Measurements from ENCODE around the gene C11orf16.
A peak's percentile ranks its signal among the peaks of the same experiment; 100 is the strongest.
"Not testable (repeated sequence)": the region's sequence is repeated elsewhere in the genome, so short reads cannot be mapped to it uniquely, and the experiment has no call there.

C11orf16 gene, protein sequence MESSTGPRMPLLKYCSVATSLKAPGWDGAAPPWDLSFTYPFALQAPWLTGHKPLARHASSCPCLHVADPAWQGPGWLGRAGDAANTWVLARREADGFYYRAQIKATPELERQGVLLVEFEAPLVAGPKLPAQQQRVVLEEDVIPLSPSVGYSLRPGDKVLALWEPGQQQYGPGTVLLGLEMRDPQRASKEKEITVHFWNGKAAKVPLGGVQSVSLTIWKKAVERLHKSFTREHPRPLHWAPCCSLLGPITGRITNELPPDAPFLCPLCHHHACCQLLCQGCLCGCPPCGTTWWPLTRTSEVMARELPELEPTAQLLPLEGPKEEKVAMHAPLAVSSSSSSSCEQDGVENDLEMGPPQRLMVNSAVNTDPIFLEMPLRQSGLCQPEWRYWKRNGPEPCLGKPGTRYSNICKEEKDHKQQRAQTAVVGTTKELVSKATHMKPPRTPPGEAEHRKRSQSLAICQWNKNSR

DNA sequence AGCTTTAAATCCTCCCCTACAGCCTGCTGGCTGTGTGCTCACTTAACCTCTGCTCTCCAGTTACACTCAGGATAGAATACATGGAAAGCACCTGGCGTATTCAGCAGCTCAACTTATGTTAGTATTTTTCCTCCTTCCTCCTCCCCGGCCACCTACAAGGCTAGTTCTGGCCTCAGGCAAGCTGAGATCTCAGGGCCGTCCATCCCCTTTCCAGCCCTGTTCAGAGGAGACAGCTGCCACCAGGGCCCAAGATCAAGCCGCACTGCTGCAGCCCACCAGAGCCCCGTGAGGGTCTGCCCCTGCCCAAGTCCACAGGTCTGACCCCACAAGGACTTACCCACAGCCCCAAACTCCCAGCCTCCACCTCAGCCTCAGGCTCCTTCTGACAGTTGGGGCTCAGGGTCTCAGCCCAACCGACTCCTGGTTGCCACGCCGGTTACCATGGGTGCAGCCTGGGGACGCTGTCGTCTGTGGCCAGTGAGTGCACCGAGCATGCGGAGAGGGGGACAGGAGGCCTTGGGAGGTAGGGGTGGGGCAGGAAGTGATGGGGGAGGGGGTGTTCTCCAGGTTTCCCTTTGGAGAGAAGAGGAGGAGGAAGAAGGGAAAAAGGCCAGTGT is at the start of gene C11orf16:
Gene C11orf16, minus strand, starts transcription at position 384 of the 617 bp plus-strand sequence. CDS start 639 bp downstream, outside the sequence.
- no peak for DNase-seq (ENCODE audit: low spot score)

DNA sequence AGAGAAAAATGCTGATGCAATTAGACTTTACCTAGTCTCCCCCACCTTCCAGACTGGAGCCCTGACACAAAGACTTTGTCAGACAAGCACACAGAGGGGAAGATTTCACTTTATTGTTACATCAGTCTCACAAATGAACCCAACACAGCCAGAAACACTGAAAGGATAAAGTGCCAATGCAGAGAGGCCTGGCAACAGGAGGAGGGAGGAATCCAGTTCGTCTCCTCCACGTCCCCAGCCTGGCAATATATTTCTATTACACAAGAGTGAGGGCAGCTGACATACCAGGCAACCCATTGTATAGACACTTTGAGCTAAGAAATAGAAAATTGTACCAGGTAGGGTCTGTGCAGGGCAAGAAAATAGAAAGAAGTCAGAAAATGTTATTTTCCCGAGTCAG is 47.7 kb upstream of the C11orf16 start:
- DNase-seq (ENCODE audit: low spot score): no peak

DNA sequence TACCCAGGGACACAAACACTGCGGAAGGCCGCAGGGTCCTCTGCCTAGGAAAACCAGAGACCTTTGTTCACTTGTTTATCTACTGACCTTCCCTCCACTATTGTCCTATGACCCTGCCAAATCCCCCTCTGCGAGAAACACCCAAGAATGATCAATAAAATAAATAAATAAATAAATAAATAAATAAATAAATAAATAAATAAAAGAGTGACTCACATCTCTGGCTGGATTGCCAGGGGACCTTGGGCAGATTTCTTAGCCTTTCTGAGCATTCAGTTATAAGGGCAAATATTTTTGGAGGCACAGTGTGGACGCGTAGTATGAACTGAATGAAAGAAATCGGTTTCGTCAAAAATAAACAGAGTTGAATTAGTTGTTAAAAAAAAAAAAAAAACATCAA is 46.6 kb upstream of the C11orf16 start:
- not testable (repeated sequence) for DNase-seq (ENCODE audit: low spot score)

DNA sequence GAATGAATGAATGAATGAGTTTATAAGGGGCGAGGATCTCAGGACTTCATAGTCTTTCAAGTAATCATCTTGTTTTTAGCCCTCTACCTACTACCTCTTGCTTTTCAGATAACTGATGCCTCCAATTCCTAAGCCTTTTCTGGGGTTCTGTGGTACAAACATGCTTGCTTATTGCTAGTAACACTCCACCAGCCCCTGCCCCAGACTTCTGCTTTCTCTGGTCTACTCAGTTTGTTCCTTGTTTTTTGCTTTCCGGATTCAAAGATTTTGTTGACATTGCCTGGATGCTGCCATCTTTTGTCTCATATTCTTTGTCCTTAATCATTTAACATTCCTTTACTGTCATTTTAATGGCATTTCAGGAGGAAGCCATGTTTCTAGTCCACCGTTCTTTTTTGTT is 40.4 kb upstream of the C11orf16 start:
- no peak for DNase-seq (ENCODE audit: low spot score)

DNA sequence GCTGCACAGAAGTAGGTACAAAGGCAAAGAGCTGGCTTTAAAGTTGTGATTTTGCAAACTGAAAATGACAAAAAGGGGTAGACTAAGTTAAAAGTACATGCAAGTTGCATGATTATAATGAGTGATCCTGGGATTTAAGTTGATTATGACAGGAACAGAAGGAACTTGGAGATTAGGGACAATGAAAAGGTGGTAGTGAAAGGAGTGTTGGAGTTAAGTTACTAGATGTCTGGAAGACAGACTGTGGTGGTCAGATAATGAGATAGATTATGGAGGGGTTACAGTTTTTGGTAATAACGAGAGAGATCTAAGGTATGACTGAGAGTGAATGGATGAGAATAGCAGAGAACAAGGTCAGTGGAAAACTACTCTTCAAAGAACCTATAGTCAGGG is 39.2 kb upstream of the C11orf16 start:
- DNase-seq (ENCODE audit: low spot score): no peak

DNA sequence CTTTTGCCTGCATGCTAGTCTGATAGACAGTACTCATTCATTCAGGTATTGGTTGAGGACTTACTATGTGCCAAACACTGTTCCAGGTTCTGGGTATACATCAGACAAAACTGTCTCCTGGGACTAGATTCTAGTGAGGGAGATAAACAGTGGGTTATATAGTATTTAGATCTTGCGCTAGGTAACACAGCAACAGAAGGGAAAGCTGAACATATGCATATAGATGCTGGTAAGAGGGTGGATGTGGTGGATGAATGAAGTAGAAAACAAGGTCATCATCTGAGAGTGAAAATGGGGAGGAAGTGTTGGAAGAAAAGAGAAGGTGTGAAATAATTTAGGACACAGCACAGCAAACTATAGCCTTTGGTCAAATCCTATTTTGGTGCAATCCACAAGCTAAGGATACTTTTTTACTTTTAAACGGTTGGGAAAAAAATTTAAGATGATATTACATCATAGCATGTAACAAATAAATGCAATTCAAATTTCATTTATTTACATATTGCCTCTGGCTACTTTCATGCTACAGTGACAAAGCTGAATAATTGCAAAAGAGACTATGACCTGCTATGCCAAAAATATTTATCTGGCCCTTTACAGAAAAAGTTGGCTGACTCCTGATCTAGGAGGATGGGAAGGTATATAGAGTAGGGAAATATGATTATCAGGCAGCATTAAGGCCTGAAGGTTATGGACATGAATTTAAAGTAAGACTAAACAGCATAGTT is 38.6 kb upstream of the C11orf16 start:
- no peak for DNase-seq (ENCODE audit: low spot score)

DNA sequence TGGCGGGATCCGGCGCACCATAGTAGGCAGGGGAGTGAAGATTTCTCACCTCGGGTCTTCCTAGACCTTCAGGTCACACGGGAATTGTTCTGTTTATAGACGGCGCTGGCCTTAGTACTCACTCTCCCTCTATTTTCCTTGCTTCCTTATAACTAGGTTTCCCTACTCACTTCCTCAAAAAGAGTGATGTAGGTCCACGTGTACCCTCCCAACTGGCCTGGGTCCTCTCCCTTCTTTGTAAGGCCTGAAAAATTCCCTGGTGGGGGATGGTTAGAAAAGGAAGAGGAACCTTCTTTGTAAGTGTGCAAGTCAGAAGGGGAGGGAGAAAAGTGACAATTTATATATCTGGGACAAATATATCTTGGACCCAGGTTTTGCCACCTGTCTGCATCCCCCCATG is 34.4 kb upstream of the C11orf16 start:
- DNase-seq (ENCODE audit: low spot score): no peak

DNA sequence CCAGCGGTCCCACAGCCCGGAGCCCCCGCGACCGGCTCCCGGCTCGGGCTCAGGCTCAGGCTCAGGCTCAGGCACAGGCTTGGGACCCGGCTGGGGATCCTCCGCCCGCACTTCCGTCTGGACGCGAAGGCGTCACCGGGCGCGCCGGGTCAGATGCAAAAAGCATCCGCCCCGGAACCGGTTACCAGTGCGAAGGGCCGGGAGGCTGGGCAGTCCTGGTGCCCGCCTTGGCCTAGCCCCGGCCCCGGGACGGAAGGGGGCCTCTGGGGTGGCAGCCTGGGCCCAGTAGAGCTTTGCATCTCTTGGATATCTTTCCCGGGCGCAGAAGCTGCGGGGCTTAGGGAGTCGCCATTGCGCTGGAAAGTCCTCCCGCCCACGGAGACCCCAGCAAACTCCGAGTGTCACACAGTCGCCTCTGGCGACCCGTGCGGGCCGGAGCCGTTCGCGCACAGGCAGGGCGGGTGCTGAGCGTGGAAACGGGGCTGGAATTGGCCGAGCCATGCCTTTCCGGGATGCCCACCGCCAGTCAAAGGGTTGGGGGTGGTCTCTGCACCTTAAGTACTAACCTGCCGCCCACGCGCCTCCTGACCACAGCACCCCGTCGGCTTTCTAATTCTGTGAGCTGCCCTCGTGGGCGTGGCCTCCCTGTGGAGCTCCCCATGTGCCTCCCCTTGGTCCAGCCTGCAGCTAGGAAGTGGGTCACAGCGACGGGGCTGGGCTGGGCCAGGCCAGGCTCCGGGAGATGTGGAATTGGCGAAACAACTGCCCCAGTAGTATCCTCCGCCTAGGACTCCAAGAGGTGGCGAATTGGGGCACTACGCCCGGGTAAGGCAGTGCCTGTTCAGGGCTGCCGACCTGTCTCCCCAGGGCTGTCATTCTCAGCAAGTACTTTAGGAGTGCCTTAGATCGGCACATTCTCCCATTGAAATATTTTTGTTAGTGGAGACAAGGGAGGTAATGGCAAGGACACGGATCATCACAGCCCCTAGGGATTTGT is 31.9 kb upstream of the C11orf16 start, which contains the start of gene TMEM9B:
Gene TMEM9B, minus strand, starts transcription at position 119 of the 997 bp plus-strand sequence. CDS start 129 bp downstream, outside the sequence.
- peak; percentile 73 for DNase-seq (ENCODE audit: low spot score)

DNA sequence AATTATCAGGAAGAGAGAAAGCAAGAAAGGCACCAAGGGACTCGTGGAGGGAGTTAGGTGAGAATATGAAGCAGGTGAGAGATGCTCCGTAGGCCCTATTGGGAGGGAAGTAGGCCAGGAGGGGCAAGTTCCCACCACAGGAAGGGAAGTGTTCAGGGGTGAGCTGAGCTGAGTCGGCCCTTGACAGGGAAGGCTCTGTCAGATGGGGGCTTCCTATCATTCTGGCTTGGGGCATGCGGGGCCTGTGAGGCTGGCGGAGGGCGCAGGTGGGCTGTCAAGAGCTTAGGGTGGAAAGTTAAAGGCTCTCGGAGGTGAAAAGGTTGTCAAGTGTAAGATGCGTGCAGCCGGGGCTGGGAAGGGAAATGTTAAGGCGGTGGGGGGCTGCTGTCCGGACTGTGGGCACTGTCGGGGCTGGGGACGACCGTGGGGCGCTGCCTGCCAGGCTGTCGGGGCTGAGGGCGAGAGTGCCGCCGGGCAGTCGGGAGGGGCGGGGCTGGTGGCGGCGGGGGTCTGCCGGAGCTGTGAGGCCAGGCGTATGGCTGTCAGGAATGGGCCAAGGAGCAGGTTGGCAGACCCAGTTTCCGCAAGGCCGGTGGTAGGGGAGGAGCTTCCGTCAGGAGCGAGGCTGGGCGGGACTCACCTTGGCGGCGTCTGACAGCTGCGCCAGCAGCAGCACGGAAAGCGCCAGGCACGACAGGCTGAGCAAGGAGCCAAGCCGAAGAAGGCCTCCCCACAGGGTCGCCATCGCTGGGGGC is 31.0 kb upstream of the C11orf16 start:
- DNase-seq (ENCODE audit: low spot score): peak; percentile 72

DNA sequence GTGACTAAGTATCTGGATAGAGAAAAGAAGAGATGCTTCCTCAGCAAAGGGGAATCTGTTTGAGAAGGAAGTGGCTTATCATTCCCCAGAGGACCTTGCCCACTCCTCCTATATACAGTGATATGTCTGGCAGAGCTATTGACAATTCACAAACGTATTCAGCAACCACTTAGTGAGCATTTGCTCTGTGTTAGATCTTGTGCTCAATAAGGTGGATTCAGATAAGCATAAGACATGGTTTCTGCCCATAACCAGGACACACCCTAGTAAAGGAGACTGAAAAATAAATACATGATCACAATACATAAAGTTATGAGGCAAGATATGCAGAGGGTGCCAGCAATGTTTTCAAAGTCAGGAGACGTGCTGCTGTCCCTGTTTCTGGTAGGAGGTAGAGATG is 30.1 kb upstream of the C11orf16 start:
- no peak for DNase-seq (ENCODE audit: low spot score)

DNA sequence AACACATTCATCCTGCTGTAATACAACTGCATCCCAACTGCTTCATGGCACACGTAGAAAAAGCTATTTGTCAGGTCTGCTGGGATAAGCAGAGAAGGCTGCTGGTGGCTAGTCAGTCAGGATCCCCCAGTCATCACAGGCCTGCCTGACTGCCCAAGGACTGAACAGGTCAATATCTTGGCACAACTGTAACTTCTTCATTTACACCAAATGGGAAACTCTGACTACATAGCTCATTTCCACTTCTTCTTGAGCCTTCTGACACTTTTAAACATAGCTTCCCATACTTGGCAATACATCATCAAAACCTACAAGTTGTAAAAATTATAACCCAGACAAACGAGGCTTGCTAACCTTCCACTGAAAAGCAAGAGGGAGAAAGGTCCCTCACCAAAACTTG is 28.7 kb upstream of the C11orf16 start:
- no peak for DNase-seq (ENCODE audit: low spot score)

DNA sequence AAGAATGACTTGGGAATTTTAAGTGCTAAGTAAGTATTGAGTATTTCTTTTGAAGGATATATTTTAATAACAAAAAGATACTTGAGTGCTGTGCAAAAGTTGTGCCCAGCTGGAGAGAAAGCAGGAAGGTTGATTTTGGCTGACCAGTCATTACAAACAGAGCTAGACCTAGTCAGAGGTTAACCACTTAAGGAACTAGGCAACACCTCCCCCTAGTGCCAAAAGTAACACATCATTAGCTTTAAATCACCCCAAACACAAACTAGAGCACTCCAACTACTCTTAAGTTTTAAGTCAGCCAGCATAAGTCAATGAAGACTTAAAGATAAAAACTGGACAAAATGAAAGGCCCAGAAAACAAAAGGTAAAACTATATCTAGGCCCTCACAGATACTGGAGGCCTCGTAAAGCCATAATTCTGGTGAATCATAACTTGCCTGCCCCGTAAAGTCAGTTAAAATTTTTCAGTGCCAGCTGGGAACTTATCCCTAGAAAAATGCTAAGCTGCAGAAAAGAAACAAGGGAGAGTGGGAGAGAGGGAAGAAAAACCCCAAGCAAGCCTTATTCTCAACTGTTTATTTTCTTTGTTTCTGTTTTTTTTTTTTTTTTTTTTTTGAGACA is 26.9 kb upstream of the C11orf16 start:
- peak; percentile 49 for DNase-seq (ENCODE audit: low spot score)

DNA sequence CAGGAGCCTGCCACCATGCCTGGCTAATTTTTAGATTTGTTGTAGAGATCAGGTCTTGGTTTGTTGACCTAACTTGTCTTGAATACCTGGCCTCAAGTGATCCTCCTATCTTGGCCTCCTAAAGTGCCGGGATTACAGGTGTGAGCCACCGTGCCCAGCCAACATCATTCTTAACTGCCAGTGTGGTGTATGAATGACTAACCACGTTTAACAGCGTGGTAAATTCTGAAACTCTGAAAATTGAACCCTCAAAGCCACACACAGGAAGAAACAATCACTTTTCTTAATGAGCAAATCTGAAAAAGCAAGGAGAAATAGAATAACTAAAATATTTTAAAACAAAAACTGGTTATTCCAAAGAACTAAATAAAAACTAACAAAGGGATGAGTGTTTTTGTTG is 24.1 kb upstream of the C11orf16 start:
- no peak for DNase-seq (ENCODE audit: low spot score)

DNA sequence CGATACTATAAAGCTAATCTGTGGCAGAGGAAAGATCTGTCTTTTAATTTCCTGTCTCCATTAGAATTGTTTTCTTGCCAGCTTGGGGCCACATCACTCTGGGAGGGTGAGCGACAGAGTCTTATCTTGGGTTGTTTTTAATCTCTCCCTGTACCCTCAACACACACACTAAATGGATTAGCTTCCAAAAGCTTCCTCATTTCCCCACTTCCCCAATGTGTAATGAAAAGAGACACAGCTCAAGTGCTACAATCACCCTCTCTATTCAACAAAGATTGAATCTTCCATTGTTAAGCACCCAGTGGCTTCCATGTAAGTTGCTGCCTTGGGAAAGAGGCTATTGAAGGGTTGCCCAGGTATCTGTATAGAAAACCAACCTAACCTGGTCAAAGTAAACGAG is 16.1 kb upstream of the C11orf16 start:
- DNase-seq (ENCODE audit: low spot score): no peak

DNA sequence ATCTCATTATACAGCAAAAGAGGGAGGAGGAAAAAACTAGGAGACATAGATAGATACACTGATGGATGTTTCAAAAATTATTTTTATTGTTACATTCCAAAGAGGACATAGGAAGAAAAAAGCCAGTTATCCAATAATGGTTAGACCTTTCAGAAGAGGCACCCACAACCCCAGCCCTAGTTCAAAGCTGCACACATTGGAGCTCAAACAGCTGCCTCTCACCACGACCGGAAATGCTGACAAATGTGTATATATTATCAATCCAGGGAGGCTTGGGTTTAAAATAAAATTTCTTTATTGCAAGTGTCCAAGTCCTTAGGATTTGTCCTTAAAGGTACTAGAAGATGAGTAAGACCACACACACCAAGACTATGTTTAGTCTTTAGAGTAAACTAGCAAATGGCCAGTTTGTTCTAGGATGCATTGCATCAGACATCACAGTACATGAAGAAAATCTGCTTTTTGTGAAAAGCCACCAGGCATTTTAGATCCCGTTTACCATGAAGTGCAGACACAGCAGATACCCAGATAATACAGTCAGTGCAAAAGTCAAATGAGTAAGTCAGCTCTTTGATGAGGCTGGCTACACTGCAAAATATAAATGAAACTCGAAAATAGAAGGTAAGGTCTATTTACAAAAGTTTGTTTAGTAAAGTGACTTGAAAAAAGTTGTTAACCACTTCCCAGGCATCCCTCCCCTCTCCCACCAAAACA is 14.6 kb upstream of the C11orf16 start:
- no peak for DNase-seq (ENCODE audit: low spot score)

DNA sequence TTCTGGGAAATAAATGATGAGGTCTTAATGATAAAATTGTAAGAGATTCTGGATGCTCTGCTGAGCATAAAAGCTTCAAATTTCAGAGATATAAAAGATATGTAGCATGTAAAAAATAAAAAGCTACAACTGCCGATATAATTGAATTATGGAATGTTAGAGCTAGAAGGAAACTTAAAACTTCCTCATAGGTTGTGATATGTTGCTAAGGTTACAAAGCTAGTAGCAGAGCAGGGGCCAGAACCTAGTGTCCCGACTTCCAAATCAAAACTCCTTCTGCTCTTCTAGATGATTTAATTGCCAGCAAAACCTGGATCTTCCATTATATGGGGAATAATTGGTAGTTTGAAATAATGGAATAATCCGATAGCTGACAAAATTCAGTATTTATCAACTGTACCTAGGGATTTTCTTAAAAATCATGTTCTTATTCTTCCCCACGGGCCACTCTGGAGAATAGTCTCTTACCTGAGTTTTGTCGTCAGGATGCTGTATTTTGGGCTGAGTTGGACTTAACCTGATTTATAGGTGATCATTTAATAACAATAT is 9.8 kb upstream of the C11orf16 start, which contains the start of gene ASCL3:
Gene ASCL3, minus strand, starts transcription at position 499 of the 549 bp plus-strand sequence. CDS start 4,855 bp downstream, outside the sequence.
- DNase-seq (ENCODE audit: low spot score): no peak

DNA sequence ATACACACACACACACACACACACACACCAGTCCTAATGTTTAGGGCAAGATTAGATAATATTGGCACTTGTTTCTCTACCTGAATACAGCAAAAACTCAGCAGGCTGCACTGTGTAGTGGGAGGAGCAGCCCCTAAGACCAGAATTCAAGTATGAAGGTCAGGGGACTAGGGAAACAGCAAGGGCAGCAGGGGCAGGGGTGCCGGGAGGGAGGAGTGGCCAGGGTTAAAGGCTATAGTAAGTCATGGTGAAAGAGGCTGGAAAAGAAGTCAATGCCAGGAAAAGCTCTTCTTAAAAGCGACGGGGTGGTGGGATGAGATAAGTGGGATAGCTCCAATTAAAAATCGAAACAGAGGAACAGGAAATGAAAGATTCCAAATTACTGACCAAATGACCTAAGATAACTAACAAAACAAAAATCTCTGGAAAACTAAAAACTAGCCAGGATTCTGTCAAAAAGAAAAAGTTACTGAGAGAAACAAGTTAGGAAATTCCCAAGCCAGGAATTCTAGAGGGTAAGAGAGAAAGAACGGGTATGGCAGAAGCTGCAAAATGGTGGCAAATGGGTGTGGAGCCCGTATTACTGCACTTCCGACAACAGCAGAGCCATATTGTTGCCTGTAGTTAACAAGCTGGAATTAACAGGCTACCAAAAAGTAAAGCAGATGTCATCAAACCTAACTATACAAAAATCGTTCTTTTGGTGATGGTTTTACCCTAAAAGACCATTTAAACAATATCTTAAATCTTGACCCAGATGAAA is 8.8 kb upstream of the C11orf16 start:
- no peak for DNase-seq (ENCODE audit: low spot score)

DNA sequence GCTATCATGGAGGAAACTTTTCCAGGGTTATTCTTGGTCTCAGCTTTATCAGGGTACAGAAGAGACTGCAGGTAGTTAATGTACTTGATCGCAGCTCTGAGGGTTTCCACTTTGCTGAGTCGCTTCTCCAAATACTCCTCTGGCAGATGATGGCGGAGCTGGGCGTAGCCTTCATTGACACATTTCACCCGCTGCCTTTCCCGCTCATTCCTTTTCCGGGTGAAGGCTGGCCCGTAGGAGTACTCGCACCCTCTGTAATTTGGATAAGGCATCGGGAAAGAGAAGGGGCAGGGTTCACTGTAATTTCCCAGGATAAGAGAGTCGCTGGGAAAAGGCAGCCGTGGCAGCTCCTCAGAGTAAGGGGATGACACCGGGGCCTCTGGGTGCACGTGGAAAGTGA is 4.9 kb upstream of the C11orf16 start:
- DNase-seq (ENCODE audit: low spot score): no peak
